ENCODE measurements around the gene IMPDH1. TPM values are rescaled to one million over a fixed set of nuclear protein-coding genes. Genes with fewer than 3 reads are reported as not detected.

The IMPDH1 gene
- total and polyA plus RNA-seq, 4 donors: 25.9 to 136 (median 61.9) TPM

- no peaks in the 10 kb centered on the region for H3K36me3 ChIP-seq (ENCODE audit: control insufficient read depth in 4 of 4, insufficient read depth in 4 of 4, low read length in 4 of 4)
- WGBS, 2 donors: 70% methylated on average over 8 of the region's 8 CpGs
- peaks cover 3 to 9% (median 5%) of the 10 kb centered on the region in 5 donors for H3K4me1 ChIP-seq (ENCODE audit: control insufficient read depth in 5 of 5, insufficient read depth in 5 of 5, low read length in 5 of 5)
- no peaks in the 10 kb centered on the region for H3K9me3 ChIP-seq (ENCODE audit: control insufficient read depth in 4 of 4, insufficient read depth in 3 of 4, low read length in 3 of 4)
- no peak overlapping the region for H3K27ac ChIP-seq (ENCODE audit: low read depth in 1 of 2, low read length in 1 of 2)
- no peak for TF ChIP-seq CTCF (IDR thresholded peaks at IDR 0.05; ENCODE audit: control extremely low read depth, extremely low read depth)
- no peak for DNase-seq
- no peak overlapping the region for H3K9ac ChIP-seq (ENCODE audit: insufficient read depth in 1 of 2, low read length in 2 of 2)
- peaks cover 4 to 28% (median 16%) of the 10 kb centered on the region in 3 donors for H3K27me3 ChIP-seq (ENCODE audit: control insufficient read depth in 3 of 3, insufficient read depth in 3 of 3, low read length in 2 of 3)
- H3K4me3 ChIP-seq: no peak overlapping the region
- ATAC-seq (ENCODE audit: insufficient read depth, low FRiP score): no peak
These were observed 57.1 kb downstream of the IMPDH1 start for GRCh38 chr7:128352636-128353035.

- TF ChIP-seq CTCF (IDR thresholded peaks at IDR 0.05; ENCODE audit: control extremely low read depth, extremely low read depth): peak; percentile 33
- no peak overlapping the region for H3K27ac ChIP-seq (ENCODE audit: low read depth in 1 of 2, low read length in 1 of 2)
- H3K4me3 ChIP-seq: no peak overlapping the region
- DNase-seq: peak; percentile 50 to 72 (median 55)
- no peaks in the 10 kb centered on the region for H3K9me3 ChIP-seq (ENCODE audit: control insufficient read depth in 4 of 4, insufficient read depth in 3 of 4, low read length in 3 of 4)
- 9 to 15% methylated on average over 25 to 34 of the region's 34 CpGs for WGBS, 2 donors
- peaks cover 4 to 28% (median 16%) of the 10 kb centered on the region in 3 donors for H3K27me3 ChIP-seq (ENCODE audit: control insufficient read depth in 3 of 3, insufficient read depth in 3 of 3, low read length in 2 of 3)
- no peak overlapping the region for H3K9ac ChIP-seq (ENCODE audit: insufficient read depth in 1 of 2, low read length in 2 of 2)
- peaks cover 3 to 9% (median 5%) of the 10 kb centered on the region in 5 donors for H3K4me1 ChIP-seq (ENCODE audit: control insufficient read depth in 5 of 5, insufficient read depth in 5 of 5, low read length in 5 of 5)
- no peaks in the 10 kb centered on the region for H3K36me3 ChIP-seq (ENCODE audit: control insufficient read depth in 4 of 4, insufficient read depth in 4 of 4, low read length in 4 of 4)
- no peak for ATAC-seq (ENCODE audit: insufficient read depth, low FRiP score)
These were observed 57.6 kb downstream of the IMPDH1 start for GRCh38 chr7:128352153-128352537.

- 13 to 14% methylated on average over 62 to 97 of the region's 97 CpGs for WGBS, 2 donors
- H3K9ac ChIP-seq (ENCODE audit: insufficient read depth in 1 of 2, low read length in 2 of 2): no peak overlapping the region
- peak in 2 of 3 donors; percentile 8 to 33 for DNase-seq
These were observed 58.3 kb downstream of the IMPDH1 start for GRCh38 chr7:128351296-128352152.

More at GRCh38 chr7:128351296-128352152, 58.3 kb downstream of the IMPDH1 start:
- ATAC-seq (ENCODE audit: insufficient read depth, low FRiP score): no peak
- Histone ChIP-seq H3K27ac (ENCODE audit: low read depth in 1 of 2, low read length in 1 of 2) (no peak overlapping the region), H3K9me3 (ENCODE audit: control insufficient read depth in 4 of 4, insufficient read depth in 3 of 4, low read length in 3 of 4) (no peaks in the 10 kb centered on the region), H3K36me3 (ENCODE audit: control insufficient read depth in 4 of 4, insufficient read depth in 4 of 4, low read length in 4 of 4) (no peaks in the 10 kb centered on the region), H3K4me1 (ENCODE audit: control insufficient read depth in 5 of 5, insufficient read depth in 5 of 5, low read length in 5 of 5) (peaks cover 3 to 9% (median 5%) of the 10 kb centered on the region in 5 donors), H3K27me3 (ENCODE audit: control insufficient read depth in 3 of 3, insufficient read depth in 3 of 3, low read length in 2 of 3) (peaks cover 4 to 28% (median 16%) of the 10 kb centered on the region in 3 donors), H3K4me3 (no peak overlapping the region)
- TF ChIP-seq CTCF (IDR thresholded peaks at IDR 0.05; ENCODE audit: control extremely low read depth, extremely low read depth): no peak
